Dedifferentiated amniotic fluid mesenchymal stem cell (primary cell): Measurements from ENCODE around the gene PCNX1.
A peak's percentile ranks its signal among the peaks of the same experiment; 100 is the strongest.

Source experiments
- DNase-seq: peaks from one replicate; pipeline ENCODE4 v3.0.0-alpha.2; 2016; ENCODE audit errors: extremely low spot score

Gene PCNX1

DNA sequence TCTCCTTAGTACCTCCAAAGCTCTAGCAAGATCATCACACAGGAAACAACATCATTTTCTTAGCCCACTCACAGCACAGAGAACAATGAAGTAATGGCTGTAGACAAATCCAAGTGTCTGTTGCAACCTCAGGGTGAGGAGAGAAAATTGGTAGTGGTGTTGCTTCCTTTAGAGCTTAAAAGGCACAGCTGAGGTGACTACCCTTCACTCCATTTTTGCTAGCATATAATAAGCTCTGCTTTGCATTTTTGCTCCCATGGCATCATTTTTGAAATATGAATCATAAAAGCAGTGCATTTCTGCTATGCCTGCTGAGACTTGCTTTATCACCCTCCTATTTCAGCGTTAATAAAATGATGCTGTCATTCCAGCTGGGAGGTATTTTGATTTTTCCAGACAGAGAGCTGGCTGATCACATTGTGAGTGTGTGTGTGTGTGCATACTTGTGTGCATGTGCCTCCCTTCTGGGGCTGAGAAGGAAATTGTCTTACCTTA is 18.5 kb upstream of the PCNX1 start:
- DNase-seq = peak; percentile 67

DNA sequence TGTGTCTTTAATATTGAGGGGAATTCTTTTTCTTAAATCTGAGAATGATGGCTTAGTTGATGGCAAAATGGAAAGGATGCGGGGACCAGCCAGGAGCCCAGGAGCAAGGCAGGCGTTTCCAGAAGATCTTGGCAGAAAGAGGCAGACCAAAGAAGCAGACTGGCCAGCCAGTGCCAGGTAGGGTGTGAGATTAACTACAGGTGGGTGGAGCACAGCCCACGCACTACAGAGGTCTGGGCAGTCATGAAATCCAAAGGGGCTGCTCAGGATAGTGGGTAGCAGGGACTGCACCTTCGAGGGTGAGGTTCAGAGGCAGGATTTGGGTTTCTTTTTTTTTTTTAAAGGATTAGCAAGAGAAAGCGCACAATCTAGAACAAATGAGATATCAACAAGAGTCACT is 17.7 kb upstream of the PCNX1 start:
- no peak for DNase-seq

GRCh38 chr14:70890826-70891659 is 16.2 kb upstream of the PCNX1 start:
- no peak for DNase-seq

DNA sequence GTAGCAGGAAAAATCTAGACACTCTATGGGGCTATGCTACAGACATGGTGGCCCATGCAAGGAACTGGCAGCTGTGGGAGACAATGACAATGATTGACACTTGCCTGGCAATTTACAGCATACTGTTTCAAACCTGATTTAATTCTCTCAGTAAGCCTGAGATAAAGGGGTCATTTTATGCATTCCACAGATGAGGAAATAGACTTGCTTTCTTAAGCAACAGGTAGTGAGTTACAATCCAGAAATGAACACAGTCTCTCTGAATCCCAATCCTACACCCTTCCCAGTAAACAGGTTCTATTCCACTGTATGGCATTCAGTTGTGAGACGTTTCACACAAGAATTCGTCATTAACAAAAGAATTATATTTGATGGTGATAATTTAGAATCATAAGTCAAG is 15.5 kb upstream of the PCNX1 start:
- no peak for DNase-seq

- no peak for DNase-seq
Measured at GRCh38 chr14:70893062-70893845, 14.0 kb upstream of the PCNX1 start.

DNA sequence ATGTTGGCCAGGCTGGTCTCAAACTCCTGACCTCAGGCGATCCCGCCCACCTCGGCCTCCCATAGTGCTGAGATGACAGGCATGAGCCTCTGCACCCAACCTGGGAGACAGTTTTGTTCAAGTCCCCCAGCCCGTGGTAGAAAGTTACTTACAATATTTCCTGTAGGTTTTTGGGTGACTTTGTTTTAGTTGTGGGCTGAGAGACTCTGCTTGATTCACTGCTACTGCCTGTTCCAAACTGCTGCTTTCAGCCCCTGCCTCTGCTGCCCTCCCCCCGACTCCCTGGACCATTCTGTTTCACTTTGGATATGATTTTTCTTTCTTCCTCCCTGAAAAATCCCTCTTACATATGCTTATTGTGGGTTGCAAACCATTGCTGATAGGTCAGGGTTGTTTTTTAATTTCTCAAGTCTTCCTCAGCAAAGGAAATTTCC is 13.4 kb upstream of the PCNX1 start:
- no peak for DNase-seq

DNA sequence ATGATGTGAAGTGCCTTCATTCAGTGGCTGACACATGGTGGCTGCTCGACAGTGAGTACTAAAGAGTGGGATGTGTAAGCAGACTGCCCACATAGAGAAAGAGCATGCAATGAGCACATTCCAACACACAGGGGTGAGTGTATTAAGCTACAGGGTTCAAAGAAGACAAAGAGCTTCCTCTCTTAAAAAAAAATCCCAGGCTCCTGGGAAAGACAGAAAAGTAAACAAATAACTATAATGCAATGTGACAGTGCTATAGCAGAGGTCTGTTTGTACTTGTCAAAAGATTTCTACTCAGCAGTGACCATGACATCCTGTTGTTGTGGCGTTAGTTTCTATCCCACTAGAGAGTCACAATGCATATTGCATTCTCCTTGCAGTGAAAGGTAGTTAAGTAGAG is 12.4 kb upstream of the PCNX1 start:
- peak; percentile 51 for DNase-seq

GRCh38 chr14:70896317-70896716 is 10.9 kb upstream of the PCNX1 start:
- no peak for DNase-seq

- DNase-seq = peak; percentile 88
Measured at GRCh38 chr14:70896981-70897380, 10.3 kb upstream of the PCNX1 start.

GRCh38 chr14:70897464-70897863 is 9.8 kb upstream of the PCNX1 start:
- DNase-seq = peak; percentile 90

DNA sequence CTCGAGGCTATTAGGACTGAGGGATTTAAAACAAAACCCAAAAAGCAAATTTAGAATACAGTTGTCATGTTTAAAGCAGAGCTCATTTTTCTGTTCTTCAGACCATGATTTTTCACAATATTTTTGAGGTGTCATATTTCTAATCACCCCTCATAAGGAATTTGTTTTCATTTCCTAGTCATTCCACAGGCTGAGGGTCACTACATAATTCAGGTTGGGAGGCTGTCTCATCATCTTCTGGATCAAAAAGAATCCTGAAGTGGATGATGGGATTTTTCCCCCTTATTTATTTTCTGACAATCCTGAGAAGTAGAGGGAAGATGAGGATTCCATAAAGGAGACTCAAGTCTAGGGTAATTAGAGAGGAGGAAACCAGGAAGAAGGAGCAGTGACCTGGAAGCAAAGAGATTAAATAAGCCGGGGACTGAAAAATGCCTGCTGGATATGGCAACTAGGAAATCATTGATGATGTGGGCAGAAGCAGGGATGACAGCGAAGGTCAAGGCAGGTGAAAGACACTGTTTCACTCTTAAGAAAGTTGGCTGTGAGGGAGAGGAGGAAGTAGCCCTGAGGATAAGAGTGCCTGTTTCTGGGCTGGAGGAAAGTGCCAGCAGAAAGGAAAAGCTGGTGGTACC is 9.0 kb upstream of the PCNX1 start:
- no peak for DNase-seq

DNA sequence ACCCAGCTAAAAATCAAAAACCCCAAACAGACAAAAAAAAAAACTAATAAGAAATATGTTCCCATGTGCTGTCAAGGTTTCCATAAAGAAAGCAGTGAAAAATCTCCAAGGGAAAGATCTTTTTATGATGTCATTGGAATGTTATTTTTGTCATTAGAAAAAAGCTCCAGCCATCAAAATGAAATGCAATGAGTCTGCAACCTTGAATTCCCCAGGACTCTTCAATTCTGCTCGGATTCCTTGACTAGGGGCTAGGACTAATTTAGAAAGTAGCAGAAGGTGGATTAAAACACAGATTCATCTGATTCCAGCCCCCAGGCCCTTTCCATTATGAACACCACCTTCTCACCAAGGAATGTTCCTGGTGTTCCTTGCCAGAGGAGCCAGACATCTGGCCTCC is 6.0 kb upstream of the PCNX1 start:
- DNase-seq = peak; percentile 92

- no peak for DNase-seq
Measured at GRCh38 chr14:70902184-70902583, 5.1 kb upstream of the PCNX1 start.

GRCh38 chr14:70904373-70904772 is 2.9 kb upstream of the PCNX1 start:
- DNase-seq = no peak

DNA sequence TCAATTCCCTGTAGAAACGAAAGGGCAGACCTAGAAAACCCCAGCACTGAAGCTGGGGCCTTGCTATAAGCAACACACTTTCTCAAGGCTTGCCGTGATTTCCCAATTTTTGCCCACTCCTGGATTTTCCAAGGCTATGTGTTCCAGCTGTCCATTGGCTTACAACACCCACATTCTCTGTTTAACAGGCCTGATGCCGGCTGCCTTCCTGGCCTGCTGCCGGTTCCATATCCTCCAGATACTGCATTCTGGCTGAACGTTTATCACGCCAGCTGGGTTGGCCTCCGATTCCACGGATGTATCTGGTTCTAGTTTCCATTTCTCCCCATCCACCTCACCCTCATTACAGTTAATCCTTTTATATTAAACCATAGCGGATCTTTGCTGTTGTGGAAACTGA is 2.0 kb upstream of the PCNX1 start:
- DNase-seq = peak; percentile 88

DNA sequence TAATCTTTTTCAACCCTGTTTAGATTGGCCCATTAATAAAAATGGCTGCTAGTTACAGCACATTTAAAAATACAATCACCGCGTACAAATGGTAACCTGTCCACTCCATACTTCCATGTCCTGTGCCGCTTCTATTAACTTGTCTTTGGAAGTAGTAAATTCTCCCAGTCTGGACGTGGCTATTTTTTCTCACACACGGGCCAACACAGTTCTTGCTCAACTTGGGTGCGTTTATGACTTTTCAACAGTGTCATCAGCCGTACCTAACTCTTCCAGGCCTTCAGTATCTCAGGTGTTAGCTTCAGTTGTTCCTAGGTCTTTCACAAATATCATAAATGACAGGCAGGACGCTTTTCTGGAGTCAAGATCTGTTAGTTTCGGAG is 475 bp upstream of the PCNX1 start:
- DNase-seq = no peak

- peak; percentile 43 for DNase-seq
Measured at GRCh38 chr14:70907996-70908934, 1.0 kb downstream of the PCNX1 start.

DNA sequence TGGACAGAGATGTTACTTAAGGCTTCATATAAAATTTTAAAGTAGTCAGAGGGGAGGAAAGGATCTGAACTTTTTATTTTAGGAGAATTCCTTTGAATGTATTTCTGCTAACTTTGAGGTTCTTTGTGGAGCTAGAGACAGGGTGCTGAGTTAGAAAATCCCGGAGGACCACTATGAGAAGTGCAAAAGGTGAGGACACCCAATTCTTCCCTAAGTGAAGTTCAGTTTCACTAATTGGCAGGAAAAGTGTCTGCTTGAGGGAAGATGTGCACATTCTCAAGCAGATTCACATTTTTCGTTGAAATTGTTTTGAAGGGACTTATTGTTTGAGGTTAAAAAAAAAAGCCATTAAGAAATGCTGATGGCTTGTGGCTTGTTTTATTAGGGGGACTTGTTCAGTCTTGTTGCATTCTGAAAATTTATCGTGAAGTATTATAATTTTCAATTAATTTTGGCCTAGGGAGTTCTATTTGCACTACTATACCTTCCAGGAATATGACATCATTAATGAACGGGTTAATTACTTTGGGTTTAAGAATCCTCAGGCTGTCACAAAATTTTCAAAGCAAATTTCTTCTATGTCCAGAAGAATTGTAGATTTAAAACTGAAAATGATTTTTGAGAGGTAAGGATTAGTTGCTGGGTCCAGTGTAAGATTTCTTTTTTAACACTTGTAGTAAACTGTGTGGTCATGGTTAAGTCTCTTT is 1.8 kb downstream of the PCNX1 start:
- no peak for DNase-seq

DNA sequence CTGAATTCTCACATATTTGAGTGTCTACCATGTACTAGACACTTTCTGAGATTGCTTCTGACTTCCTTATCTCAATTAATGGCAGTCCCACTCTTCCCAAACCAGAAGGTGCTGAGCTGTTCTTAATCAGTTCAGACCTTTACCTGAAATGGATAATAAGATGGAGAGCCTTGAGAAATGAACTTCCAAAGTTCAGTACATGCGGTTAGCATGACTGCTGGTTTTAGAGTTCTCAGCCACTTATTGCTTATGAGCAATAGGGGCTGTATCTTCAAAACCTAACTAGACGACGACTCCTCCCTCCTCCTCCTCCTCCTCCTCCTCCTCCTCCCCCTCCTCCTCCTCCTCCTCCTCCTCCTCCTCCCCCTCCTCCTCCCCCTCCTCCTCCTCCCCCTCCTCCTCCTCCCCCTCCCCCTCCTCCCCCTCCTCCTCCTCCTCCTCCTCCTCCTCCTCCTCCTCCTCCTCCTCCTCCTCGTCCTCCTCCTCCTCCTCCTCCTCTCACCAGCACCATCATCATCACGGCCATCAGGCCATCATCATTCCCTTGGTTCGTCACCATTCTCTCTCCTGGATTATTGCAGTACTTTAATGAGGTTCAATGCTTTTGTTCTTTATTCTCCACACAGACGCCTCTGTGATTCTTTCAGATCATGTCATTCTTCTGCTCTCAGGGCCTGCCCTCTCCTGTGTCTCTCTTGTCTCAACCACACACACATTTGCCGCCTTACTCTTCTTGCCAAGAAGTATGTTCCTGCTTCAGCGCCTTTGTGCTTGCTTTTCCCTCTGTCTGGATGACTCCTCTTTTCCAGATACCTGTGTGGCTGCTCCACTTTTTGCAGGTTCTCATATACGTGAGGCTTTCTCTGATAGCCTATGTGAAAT is 2.7 kb downstream of the PCNX1 start:
- no peak for DNase-seq

DNA sequence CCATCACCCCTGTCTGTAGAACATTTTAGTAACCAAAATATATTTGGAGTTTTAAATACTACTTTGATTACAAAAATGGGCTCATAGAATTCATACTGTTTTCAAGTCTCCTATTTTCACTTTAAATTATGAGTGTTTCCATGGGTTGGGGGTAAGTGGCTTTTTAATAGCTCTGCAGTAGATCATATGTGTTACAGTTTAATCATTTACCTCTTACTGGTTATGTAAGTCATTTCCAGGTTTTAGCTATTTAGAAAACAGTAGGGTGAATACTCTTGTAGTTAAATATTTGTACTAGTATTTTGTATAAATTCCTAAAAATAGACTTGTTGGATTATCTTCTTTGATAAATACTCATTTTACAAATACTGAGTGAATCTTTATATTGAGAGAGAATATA is 8.2 kb downstream of the PCNX1 start:
- DNase-seq = no peak
